ENCODE measurements around the gene TTYH3.

GRCh38 chr7:2612445-2613097 lies 19.2 kb upstream of the TTYH3 start:
- no peak for TF ChIP-seq EZH2 (IDR thresholded peaks at IDR 0.05; ENCODE audit: low read length, missing control alignments)
- TF ChIP-seq CTCF (conservative IDR thresholded peaks at IDR 0.05 in 1 of 2, IDR thresholded peaks at IDR 0.05 in 1 of 2; ENCODE audit: low read depth in 1 of 2, low read length in 2 of 2): no peak

All from fibroblast of lung (primary cell).